NCI-H69 (cell line): Measurements from ENCODE around the gene OR6J1.
"Not testable (repeated sequence)": the region's sequence is repeated elsewhere in the genome, so short reads cannot be mapped to it uniquely, and the experiment has no call there.

Experiments used
- DNase-seq: peaks from one replicate; lab custom pipeline; 2025; lab: John Stamatoyannopoulos, UW

Gene OR6J1

DNA sequence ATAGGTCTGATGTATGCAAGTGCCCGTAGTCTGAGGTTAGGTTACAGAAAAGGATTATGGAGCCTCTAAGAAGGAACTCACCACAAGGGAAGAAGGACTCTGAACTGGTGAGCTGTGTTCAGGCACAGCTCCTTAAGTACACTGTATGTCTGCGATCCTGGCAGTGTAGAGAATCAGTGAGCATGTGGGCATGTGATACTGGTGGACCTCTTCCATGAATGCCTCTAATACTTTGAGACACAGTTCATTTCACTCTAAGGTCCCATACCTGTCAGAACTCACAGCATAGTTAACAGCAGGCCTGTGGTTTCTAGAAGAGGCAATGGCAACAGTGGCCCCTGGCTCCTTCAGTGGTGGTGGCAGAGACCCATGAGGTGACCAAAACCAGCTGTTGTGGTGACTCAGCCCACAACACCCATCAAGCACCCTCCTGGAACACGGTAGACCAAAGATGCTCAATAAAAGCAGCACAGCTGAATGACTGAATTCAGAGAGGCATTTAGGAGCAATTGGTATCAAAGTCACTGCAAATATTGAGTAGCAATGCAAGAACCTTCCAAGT lies 6.9 kb upstream of the OR6J1 start:
- no peak for DNase-seq

DNA sequence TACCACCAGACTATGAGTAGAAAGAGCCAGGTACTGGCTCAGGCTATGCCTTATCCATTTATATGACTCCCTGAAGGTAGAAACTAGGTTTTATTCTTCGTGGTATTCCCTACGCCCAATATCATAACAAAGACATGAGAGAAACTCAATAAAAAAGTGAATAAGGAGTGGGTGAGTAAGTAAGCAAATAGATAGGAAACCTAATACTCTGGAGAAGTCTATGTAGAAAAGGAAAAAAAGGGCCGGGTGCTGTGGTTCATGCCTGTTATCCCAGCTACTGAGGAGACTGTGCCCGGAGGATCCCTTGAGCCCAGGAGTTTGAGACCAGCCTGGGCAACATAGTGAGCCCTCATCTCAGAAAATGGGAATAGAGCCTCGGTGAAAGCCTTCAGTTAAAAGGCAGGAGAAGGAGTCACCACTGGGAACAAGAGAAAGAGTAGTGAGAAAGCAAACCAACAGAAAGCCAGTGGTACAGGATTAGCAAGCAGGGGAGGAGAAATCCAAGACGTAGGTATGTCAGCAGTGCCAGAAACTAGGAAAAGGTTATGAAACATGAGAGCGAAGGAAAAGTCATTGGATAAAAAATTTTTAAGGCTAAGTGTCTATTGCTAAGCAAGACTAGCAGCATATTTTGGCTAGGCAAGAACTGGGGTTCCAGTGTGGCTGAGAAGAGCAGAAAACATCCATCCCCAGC lies 6.0 kb upstream of the OR6J1 start:
- no peak for DNase-seq

- no peak for DNase-seq
These were observed 4.4 kb upstream of the OR6J1 start for GRCh38 chr14:22648506-22648905.

DNA sequence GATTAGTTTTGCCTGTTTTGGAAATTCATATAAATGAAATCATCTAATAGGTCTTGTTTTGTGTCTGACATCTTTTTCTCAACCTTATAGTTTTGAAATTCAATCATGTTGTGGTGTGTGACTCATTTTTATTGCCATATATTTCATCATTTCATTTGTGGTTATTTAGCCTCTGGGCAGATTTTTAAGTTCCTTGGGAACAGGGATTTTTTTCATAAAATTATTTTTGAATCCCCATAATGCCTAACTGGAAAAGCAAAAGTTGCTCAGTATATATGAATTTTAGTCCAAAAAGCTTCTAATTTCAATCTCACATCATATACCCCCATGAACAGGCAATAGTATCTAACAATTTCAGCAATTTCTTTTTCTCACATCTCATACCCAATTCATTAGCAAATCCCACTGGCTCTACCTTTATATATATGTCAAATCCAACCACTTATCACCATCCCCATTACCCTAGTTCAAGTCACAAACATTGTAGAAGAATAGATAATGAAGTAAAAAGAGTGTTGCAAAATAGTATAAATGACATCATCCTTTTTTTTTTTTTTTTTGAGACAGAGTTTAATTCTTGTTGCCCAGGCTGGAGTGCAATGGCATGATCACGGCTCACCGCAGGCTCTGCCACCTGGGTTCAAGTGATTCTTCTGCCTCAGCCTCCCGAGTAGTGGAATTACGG lies 2.6 kb upstream of the OR6J1 start:
- DNase-seq: no peak

DNA sequence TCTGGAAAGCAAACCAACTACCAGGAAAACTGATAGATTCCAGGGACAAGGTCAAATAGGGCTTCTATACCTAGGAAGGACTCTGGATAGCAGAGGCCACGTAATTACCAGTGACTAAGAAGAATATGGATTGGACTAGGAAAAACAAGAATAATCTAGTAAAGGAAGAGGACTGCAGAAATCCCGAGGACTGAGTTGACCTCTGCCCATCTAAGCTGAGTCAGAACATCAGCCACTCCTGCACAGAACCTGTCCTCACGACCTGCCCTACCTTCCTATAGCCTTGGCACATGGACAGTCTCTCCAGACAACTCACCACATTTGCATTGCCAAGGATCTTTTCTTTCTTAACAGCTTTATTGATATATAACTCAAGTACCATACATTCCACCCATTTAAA lies 2.3 kb downstream of the OR6J1 start:
- no peak for DNase-seq

DNA sequence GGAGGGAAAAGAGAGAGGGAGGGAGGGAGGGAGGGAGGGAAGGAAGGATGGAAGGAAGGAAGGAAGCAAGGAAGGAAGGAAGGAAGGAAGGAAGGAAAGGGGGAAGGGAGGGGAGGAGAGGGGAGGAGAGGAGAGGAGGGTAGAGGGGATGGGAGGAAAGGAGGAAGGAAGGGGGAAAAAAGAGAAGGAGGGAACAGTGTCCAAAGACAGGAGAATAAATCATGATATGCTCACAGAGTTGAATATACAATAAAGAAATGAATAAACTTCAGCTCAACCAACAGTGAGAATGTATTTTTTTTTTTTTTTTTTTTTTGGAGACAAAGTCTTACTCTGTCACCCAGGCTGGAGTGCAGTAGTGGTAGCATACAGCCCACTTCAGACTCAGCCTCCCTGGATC lies 4.0 kb downstream of the OR6J1 start:
- no peak for DNase-seq

DNA sequence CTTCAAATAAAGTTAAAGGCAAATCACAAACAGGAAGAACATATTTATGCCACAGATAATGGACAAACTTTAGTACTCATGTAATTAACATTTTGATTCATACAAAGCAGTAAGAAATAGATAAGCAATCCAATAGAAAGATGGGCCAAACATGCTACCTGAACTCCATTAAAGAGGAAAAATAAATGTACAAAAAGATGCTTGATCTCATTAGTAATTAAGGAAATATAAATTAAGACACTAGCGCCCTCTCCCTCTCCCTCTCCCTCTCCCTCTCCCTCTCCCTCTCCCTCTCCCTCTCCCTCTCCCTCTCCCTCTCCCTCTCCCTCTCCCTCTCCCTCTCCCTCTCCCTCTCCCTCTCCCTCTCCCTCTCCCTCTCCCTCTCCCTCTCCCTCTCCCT lies 8.2 kb downstream of the OR6J1 start:
- not testable (repeated sequence) for DNase-seq

GRCh38 chr14:22634233-22634900 lies 9.8 kb downstream of the OR6J1 start:
- DNase-seq: no peak

DNA sequence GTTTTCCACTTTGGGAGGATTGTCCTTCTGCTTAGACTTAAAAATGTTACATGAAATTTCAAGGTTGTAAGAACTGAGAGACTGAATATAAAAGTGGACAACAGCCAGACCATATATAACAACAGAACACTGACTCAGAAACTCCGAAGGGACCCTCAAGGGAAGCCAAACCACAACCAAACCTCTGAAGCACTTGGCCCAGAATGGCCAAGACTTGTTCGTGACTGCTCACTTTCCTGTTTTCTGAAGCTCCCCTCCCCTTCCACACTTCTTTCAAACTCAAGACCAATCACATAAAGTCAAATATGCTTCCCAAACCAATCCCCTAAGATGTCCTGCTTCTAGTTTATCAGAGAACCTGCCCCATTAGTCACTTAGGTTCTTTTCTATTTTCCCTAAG lies 13.7 kb downstream of the OR6J1 start:
- DNase-seq: no peak

GRCh38 chr14:22630066-22630465 lies 14.1 kb downstream of the OR6J1 start:
- no peak for DNase-seq

GRCh38 chr14:22629361-22629760 lies 14.8 kb downstream of the OR6J1 start:
- DNase-seq: no peak

GRCh38 chr14:22627506-22628263 lies 16.5 kb downstream of the OR6J1 start:
- DNase-seq: peak; percentile 11

DNA sequence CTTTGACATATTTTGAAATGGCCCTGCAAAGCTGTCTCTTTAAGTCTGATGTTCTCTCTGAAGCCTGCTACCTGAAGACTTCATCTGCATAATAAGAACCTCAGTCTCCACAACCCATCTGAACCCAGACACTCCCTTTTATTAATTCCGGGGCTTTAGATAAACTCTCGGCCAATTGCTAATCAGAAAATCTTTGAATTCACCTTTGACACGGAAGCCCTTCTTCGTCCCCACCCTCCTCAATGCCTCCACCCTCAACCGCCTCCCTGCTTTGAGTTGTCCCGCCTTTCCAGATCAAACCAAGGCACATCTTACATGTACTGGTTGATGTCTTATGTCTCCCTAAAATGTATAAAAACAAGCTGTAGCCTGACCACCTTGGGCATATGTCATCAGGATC lies 17.6 kb downstream of the OR6J1 start:
- DNase-seq: no peak

GRCh38 chr14:22623047-22623446 lies 21.1 kb downstream of the OR6J1 start:
- no peak for DNase-seq

DNA sequence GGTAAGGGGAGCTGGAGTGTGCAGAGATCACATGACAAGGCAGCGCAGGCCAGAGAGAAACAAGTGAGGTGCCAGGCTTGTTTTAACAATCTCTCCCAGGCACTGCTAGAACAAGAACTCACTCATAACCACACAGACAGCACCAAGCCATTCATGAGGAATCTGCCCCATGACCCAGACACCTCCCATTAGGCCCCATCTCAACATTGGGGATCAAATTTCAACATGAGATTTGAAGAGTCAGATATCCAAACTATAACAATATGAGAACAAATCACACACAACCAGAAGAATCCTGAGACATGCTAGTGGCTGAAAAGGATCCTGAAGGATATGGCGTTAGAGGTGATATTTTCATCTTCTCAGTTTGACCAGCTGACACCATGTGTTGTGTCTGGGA lies 21.9 kb downstream of the OR6J1 start:
- no peak for DNase-seq

DNA sequence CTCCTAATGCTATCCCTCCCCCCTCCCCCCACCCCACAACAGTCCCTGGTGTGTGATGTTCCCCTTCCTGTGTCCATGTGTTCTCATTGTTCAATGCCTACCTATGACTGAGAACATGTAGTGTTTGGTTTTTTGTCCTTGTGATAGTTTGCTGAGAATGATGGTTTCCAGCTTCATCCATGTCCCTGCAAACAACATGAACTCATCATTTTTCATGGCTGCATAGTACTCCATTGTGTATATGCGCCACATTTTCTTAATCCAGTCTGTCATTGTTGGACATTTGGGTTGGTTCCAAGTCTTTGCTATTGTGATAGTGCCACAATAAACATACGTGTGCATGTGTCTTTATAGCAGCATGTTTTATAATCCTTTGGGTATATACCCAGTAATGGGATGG lies 28.4 kb downstream of the OR6J1 start:
- DNase-seq: not testable (repeated sequence)

- no peak for DNase-seq
These were observed 29.8 kb downstream of the OR6J1 start for GRCh38 chr14:22614240-22614799.

GRCh38 chr14:22613736-22614239 lies 30.4 kb downstream of the OR6J1 start:
- DNase-seq: no peak

- DNase-seq: no peak
These were observed 31.0 kb downstream of the OR6J1 start for GRCh38 chr14:22613106-22613695.

DNA sequence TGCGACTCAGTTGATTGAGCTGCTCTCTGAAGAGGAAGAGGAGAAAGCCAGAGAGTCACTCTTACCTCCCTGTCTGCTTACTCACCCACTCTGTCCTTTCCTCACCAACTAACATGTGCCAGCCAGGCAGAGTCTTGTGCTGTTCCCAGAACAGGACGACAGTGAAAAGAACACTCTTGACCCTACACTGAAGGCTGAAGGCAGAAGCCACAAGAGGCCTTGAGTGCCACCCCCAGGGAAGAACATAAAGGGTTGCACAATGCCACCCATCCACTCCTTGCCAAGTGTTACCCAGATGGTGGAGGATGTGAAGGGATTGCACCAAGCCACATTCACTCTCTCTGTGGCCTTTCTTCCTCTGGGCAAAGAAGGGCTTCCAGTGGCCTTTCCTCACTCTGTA lies 33.2 kb downstream of the OR6J1 start:
- no peak for DNase-seq

DNA sequence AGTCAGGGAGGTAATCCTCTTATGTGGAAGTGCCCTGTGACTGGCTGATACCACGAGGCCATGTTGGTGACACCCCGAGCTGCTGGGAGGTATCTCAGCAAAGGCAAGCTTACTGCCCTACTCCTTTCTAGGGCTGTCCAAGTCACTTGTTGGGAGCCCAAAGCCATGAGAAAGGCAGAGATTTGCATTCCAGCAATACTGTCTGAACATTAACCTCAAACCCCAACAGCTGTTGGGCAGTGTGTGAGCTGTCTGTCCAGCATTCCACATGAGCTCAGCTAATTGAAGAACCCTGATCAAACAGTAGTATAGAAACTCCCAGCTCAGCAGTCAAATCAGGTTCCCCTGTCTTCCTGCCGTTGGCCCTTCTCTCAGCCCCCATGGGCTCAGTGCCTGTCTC lies 36.9 kb downstream of the OR6J1 start:
- no peak for DNase-seq
